Activated CD8-positive, alpha-beta memory T cell treated with anti-CD3 and anti-CD28 coated beads for 4 hours (primary cell): ENCODE measurements around the gene NTN4.
"Not testable (repeated sequence)": the region's sequence is repeated elsewhere in the genome, so short reads cannot be mapped to it uniquely, and the experiment has no call there.

ENCODE experiments used
- DNase-seq, 2 donors: peaks; one replicate each; pipeline ENCODE4 v3.0.0-alpha.2; 2020; ENCODE audit warnings: low read depth in 2 of 2

NTN4 gene

GRCh38 chr12:95623554-95624170 lies 166.9 kb downstream of the NTN4 start:
- DNase-seq, result no peak

- no peak for DNase-seq
Observed at GRCh38 chr12:95622879-95623278, 167.7 kb downstream of the NTN4 start.

DNA sequence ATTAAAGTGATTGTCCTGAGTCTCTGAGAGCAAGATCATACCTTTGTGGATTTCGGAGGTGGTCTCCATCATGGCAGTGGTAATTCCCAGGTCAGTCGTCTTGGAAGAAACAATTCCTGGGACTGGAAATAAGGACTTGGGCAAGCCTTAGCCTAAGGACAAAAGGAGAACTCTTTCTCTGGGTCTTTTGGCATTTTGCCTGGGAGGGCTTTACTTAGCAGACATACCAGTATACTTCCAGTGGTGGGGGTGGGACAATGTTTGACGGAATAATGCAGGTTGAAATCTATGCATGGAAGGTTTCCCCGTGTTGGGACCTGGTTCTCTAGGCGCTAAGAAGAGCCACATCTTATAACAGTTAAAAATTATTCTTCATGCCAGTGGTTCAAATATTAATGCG lies 168.8 kb downstream of the NTN4 start:
- no peak for DNase-seq

DNA sequence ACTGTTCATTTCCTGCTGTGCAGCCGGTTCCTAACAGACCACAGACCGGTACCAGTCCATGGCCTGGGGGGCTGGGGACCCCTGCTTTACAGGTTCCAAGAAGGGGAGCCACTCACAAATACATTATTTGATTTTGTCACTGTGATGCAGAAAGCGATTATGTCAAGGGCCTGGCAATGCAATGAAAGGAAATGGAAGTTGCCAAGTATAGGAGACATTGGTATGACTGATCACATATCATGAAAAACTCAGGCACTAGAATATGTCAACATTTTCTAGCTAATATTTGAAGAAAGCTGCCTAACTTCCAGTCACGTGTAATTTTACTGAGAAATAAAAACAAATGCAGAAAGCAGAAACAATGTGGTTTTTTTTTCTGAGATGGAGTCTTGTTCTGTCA lies 170.4 kb downstream of the NTN4 start:
- DNase-seq, result no peak

DNA sequence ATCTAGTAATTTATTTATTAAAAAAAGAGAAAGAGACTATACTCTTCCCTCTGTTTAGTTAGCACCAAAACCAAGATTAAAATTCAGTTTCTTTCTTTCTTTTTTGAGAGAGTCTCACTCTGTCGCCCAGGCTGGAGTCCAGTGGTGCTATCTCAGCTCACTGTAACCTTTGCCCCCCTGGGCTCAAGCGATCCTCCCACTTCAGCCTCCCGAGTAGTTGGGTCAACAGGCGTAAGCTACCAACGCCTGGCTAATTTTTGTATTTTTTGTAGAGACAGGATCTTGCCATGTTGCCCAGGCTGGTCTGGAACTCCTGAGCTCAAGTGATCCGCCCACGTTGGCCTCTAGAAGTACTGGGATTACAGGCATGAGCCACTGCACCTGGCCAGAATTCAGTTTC lies 174.1 kb downstream of the NTN4 start:
- DNase-seq, result not testable (repeated sequence)

DNA sequence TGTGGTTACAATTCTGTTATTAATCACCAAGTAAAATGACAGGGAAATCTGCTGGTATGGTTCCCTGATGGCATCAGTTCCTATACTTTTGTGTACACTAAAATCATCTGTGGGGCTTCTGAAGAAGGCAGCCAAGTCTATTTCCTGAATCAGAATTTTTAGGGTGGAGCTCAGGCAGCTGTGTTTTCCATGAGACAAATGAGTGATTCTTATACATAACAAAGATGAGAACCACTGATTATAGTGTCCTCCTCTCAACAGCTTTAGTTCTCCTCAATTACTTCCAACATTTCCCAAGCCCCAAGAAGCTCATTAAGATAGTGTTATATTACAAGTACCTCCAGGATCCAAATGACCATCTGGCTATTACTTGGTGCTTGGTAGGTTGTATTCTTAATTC lies 174.8 kb downstream of the NTN4 start:
- DNase-seq, result no peak

DNA sequence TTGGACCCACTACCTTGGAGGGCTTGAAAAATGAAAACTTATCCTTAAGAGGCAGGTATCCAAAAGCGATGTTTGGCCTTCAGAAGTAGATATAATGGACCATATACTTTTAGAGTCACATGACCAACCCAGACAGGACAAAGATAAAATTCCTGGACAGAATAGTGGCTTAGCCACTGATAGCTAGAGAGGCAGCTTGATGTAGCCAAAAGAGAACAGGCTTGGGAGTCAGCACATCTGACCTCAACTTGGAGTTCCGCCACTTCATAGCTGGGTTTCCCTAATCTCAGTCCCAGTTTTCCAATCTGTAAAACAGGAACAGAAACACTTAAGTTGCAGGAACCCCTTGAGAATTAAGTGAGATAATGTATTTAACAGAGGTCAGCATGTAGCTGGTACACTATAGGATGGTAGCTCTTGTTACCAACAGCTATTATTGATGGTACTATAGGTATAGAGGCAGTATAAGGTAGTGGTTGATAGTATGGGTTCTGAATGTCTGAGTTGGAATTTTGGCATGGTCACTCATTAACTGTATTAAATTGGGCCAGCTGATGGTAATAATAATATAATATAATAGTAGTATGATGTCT lies 176.1 kb downstream of the NTN4 start:
- DNase-seq, result no peak

- no peak for DNase-seq
Observed at GRCh38 chr12:95613021-95613420, 177.5 kb downstream of the NTN4 start.

- no peak for DNase-seq
Observed at GRCh38 chr12:95611676-95612309, 178.8 kb downstream of the NTN4 start.

GRCh38 chr12:95608252-95609033 lies 182.1 kb downstream of the NTN4 start:
- no peak for DNase-seq
